Measurements from ENCODE around the gene ADAMTS2.

ADAMTS2 gene

DNA sequence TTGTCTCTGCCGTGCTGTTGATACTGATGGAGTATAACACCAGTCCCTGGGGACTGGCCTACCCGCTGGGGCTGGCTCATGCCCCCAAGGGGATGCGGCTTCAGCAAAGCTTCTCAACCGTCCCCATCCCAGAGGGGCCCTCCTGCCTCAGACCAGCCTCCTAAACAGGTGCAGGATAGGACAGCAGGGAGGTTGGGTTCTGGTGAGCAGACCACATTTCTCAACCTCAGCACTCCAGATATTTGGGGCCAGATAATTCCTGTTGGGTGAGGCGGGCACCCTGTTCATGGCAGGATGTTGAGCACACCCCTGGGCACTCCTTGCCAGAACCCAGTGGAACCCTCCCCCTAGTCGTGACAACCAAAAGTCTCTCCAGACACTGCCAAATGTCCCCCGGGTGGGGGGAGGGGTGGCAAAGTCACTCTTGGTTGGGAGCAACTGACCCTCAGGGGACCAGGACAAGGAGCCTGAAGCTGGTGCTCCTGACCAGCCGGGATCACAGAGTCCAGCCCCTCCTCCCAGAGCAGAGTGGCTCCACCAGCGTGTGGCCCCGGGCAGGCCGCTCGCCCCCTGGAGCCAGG, 177.3 kb downstream of the ADAMTS2 start:
- no peak overlapping the region for H3K4me3 ChIP-seq (ENCODE audit: low read depth, low read length)
- TF ChIP-seq CTCF (IDR thresholded peaks at IDR 0.05; ENCODE audit: low read depth, low read length), result no peak

GRCh38 chr5:179166886-179167841, 178.1 kb downstream of the ADAMTS2 start:
- peak; percentile 67 for TF ChIP-seq CTCF (IDR thresholded peaks at IDR 0.05; ENCODE audit: low read depth, low read length)
- 0 out of 2 replicates have a peak overlapping the region, but pooled peaks have one; percentile 24 for H3K4me3 ChIP-seq (ENCODE audit: low read depth, low read length)

DNA sequence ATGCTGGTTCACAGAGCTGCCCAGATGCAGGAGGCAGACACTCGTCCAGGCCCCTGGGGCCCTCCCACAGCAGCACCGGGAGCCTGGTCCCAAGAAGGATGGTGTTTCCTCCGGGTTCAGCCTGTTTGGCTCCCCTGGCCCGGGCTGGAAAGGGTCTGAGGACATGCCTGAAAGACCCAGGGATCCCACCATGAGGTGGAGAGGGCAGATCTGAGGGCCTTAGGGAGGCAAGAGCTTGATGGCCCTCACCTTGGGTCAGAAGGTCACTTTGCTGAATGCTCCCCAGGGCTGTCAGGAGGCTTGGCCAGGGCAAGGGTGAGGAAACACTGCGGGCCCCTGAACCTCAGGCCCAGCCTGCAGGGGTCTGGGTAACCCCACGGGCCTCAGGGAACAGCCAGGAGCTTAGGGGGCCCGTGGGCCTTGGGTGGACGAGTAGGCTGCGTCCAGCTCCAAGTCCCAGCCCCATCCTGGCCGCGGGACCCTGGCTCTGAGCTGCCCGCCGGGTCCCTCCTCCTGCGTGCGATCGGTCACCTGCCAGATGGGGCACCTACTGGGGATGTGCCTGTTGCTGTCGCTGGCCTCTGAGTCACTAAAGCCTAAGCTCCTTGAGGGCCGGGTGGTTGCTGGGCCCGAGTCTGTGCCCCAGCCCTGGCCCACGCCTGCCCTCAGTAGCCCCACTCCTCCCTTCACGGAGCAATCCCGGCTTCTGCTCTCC, 178.9 kb downstream of the ADAMTS2 start:
- H3K4me3 ChIP-seq (ENCODE audit: low read depth, low read length), result no peak overlapping the region
- TF ChIP-seq CTCF (IDR thresholded peaks at IDR 0.05; ENCODE audit: low read depth, low read length), result no peak

DNA sequence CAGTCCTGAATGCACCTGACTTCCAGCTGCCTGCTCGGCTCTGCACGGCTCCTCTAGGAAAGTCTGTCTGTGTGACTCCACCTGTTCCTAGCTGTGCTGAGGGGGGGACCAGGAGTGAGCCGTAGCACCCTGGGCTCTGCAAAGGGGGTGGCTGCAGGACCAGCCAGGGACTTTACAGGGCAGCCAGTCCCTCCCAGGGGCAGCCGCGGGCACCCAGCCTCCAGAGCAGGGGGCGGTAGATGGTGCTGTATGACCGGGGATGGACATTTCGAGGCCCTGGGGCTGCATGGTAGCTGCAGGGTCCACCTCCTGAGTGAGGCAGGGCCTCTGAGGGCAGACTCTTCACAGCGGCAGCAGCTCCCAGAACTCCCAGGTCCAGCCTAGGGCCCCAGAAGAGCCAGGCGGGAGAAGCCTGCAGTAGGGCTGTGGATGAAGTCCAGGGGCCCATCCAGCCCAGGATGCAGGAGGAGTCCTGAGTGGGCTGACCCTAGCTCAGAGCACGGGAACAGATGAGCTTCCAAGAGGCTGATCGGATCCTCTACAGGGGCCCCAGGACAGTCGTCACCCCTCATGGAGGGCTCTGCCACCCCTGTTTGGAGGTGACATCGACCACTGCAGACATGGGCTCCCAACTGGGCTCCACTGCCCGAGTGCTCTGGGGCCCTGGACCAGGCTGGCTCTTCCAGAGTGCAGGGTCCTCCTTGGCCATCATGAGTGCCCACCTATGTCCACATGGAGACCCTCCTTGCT, 179.7 kb downstream of the ADAMTS2 start:
- H3K4me3 ChIP-seq (ENCODE audit: low read depth, low read length), result no peak overlapping the region
- no peak for TF ChIP-seq CTCF (IDR thresholded peaks at IDR 0.05; ENCODE audit: low read depth, low read length)

DNA sequence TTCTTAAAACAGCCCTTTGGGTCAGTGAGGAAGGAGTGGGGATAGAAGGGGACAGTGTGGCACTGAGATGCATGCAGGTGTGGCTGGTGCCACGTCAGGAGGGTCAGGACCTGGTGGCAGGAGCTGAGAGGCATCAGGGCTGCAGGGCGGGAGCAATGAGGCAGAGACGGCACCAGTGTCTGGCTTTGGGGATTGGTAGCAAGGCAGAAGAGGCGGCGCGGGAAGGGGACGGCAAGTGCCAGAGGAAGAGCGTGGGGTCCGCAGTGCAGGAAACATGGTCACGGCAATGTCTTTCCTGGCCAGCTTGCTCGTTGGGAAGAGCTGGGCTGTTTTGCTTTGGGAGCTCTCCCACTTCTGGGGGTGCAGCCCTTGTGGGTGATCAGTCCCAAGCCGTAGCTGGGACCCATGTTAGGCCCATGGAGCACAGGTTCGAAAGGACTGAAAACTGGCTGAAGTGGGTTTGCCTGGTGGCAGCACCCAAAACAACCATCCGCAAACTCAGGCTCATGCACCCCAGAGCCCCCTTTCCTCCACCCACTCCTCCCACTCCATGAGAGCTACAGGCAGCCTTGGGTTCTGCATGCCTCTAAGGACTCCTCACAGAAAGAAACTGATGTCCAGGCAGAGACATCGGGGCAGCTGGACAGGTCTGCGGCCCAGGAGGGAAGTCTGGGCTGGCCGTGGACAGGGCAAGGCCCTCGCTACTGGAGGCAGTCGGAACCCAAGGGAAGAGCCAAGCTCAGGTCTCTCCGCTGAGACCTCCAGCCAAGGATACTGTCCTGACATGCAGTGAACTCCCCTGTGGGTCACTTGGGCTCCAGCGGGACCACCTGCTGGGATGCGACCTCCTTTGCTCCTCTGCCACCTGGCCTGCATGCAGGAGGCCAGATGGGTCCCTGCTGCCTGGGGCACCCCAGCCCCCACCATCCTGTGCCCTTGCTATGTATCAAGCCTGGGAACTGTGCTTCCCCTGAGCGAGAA, 180.6 kb downstream of the ADAMTS2 start:
- no peak for TF ChIP-seq CTCF (IDR thresholded peaks at IDR 0.05; ENCODE audit: low read depth, low read length)

More for the DNA sequence above, 180.6 kb downstream of the ADAMTS2 start:
- no peak overlapping the region for H3K4me3 ChIP-seq (ENCODE audit: low read depth, low read length)

Measured in WI38 (cell line).